Transverse colon (tissue), 4 donors: ENCODE results near the gene CALHM3. TPM values are rescaled to one million over a fixed set of nuclear protein-coding genes. Genes with fewer than 3 reads are reported as not detected.

Experiments
- DNase-seq: peaks from one replicate; pipeline ENCODE4 v3.0.0-alpha.2; 2019
- H3K27ac ChIP-seq, 4 donors: fragments of 200-600 bp; sonication (generic); 2 replicates each; pipeline ENCODE4 v1.5.1; 2016 to 2018; ENCODE audit warnings: inconsistent platforms in 4 of 4
- H3K27me3 ChIP-seq: fragments of 200-600 bp; sonication (generic); 2 replicates; pipeline ENCODE4 v1.5.1; 2017; ENCODE audit warnings: inconsistent platforms
- H3K36me3 ChIP-seq, 4 donors: fragments of 200-600 bp; sonication (generic); 2 replicates each; pipeline ENCODE4 v1.5.1; 2017 to 2019; ENCODE audit warnings: inconsistent platforms in 4 of 4
- H3K4me1 ChIP-seq, 4 donors: fragments of 200-600 bp; sonication (generic); 2 replicates each; pipeline ENCODE4 v1.5.1; 2017 to 2020; ENCODE audit warnings: inconsistent platforms in 4 of 4
- H3K4me3 ChIP-seq, 4 donors: fragments of 200-600 bp; sonication (generic); 1 replicate in 1 of 4; 2 replicates in 3 of 4; pipeline versions ENCODE4 v1.5.1 to v1.6.1; 2017 to 2019; ENCODE audit warnings: inconsistent platforms in 4 of 4
- H3K9me3 ChIP-seq, 2 donors: fragments of 200-600 bp; sonication (generic); 2 replicates each; pipeline ENCODE4 v1.5.1; 2017 to 2019; ENCODE audit warnings: inconsistent platforms in 2 of 2
- EP300 ChIP-seq: sonication (generic); formaldehyde crosslinking; IDR thresholded peaks from one replicate; pipeline ENCODE4 v1.6.1; 2017; ENCODE audit warnings: antibody characterized with exemption, low read depth
- POLR2A ChIP-seq: fragments of 450-650 bp; IDR thresholded peaks from one replicate; pipeline ENCODE4 v1.6.1; 2016; ENCODE audit warnings: antibody characterized with exemption, mild to moderate bottlenecking, moderate library complexity
- POLR2AphosphoS5 ChIP-seq, 3 donors: sonication (generic); formaldehyde crosslinking; IDR thresholded peaks; one replicate each; pipeline ENCODE4 v1.6.1; 2016; ENCODE audit warnings: antibody characterized with exemption in 3 of 3
- WGBS, 2 donors: methylation state at CpG; one replicate each; pipeline ENCODE4 v1.1.5; 2018; ENCODE audit warnings: low coverage in 1 of 2; 5-methylcytosine and 5-hydroxymethylcytosine counted together
- in situ Hi-C, 4 donors: fragments of 200-750 bp; cut with MboI; loops; one replicate each; pipeline versions ENCODE4 v1.15.0 to v1.15.1; 2017; ENCODE audit warnings: low sequenced_read_pairs in 3 of 4, low pct_ligation_motif_present in 1 of 4, low pct_unique_long_range_greater_than_20kb in 1 of 4
- intact Hi-C: fragments of 100-400 bp; cut with DNase I; formaldehyde crosslinking; loops from one replicate; pipeline ENCODE4 v1.15.1; 2023; ENCODE audit warnings: low total_unique reads
- total RNA-seq, 4 donors: library from RNA; depleted of rRNA; stranded (reverse); fragments of >200 nt; gene quantifications; one replicate each; pipeline ENCODE4 v1.1.0, GENCODE V29; 2016
- TF ChIP-seq, protein P1 (sequence below), 5 experiments: fragments of 200-600 bp in 3 of 5; fragments of 450-650 bp in 2 of 5; sonication (generic) in 3 of 5; IDR thresholded peaks; 1 replicate in 2 of 5; 2 replicates in 3 of 5; pipeline ENCODE4 v1.5.1; 2016 to 2017; ENCODE audit warnings: antibody characterized with exemption in 5 of 5, inconsistent platforms in 3 of 5, mild to moderate bottlenecking in 2 of 5, moderate library complexity in 1 of 5

The CALHM3 gene
- total RNA-seq, 4 donors from 2014 or later: not detected

DNA sequence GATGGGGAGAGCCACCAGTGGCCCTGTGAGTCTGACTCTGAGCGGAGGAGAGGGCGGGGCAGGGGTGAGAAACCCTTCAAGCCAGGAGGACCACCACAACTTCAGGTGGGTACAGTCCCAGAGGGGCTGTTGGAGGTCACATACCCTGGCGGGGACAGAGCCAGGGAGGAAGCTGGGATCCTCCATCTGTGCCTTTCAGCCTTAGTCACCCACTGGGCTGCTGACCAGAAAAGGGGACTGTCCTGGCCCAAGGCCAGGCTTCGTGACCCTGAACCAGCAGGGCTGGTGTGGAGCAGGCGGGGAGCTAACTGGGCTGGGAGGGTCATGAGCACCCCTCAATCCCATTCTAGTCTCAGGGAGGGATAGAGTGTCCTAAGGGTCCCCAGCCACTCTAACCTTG lies 1.5 kb upstream of the CALHM3 start:
- in situ Hi-C loops (loop anchor here in 2 of 4 donors (10.0 kb wide), 2 partner anchors 56 to 66 kb away; no protein-coding TSS in a partner anchor), intact Hi-C loops (loop anchor here (2.0 kb wide), 1 partner anchor 64 kb away; no protein-coding TSS in a partner anchor)
- Histone ChIP-seq H3K4me3 (no peak overlapping the region), H3K9me3 (no peaks in the 10 kb centered on the region), H3K27ac (no peak overlapping the region), H3K36me3 (no peaks in the 10 kb centered on the region), H3K4me1 (peaks cover 0 to 4% (median 3%) of the 10 kb centered on the region in 4 donors), H3K27me3 (no peaks in the 10 kb centered on the region)
- DNase-seq: no peak
- TF ChIP-seq, protein P1, sequence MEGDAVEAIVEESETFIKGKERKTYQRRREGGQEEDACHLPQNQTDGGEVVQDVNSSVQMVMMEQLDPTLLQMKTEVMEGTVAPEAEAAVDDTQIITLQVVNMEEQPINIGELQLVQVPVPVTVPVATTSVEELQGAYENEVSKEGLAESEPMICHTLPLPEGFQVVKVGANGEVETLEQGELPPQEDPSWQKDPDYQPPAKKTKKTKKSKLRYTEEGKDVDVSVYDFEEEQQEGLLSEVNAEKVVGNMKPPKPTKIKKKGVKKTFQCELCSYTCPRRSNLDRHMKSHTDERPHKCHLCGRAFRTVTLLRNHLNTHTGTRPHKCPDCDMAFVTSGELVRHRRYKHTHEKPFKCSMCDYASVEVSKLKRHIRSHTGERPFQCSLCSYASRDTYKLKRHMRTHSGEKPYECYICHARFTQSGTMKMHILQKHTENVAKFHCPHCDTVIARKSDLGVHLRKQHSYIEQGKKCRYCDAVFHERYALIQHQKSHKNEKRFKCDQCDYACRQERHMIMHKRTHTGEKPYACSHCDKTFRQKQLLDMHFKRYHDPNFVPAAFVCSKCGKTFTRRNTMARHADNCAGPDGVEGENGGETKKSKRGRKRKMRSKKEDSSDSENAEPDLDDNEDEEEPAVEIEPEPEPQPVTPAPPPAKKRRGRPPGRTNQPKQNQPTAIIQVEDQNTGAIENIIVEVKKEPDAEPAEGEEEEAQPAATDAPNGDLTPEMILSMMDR (IDR thresholded peaks at IDR 0.05): no peak
- TF ChIP-seq POLR2AphosphoS5 (IDR thresholded peaks at IDR 0.05): no peak
- no peak for TF ChIP-seq POLR2A
- TF ChIP-seq EP300: no peak
- 33 to 83% methylated on average over 1 to 5 of the region's 5 CpGs for WGBS, 2 donors

DNA sequence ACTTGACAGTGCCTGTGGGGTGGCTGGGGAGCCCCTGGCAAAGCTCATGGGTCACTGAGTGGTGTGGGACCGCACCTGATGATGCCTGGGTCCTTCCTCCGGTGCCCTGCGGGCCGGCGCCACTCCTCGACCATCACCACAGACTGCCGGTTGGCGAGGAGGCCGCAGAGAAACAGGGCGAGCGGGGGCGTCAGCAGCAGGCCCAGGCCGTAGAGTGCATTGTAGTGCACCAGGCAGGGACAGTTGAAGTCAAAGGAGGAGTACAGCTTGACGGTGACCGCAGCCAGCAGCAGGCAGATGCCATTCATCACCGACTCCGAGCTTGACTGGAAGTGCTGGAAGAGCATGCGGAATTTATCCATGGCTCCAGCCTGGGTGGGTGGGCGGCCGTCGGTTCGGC lies 369 bp downstream of the CALHM3 start:
- WGBS, 2 donors: 91% methylated on average over 6 to 22 of the region's 22 CpGs
- Histone ChIP-seq H3K27ac (no peak overlapping the region), H3K36me3 (no peaks in the 10 kb centered on the region), H3K4me3 (no peak overlapping the region), H3K4me1 (peaks cover 0 to 4% (median 0%) of the 10 kb centered on the region in 4 donors), H3K9me3 (no peaks in the 10 kb centered on the region), H3K27me3 (no peaks in the 10 kb centered on the region)
- DNase-seq: no peak
- in situ Hi-C loops: no loop called here
- intact Hi-C loops: no loop called here
- TF ChIP-seq, protein P1 (IDR thresholded peaks at IDR 0.05): no peak
- TF ChIP-seq EP300 (no peak), POLR2AphosphoS5 (IDR thresholded peaks at IDR 0.05) (no peak)

DNA sequence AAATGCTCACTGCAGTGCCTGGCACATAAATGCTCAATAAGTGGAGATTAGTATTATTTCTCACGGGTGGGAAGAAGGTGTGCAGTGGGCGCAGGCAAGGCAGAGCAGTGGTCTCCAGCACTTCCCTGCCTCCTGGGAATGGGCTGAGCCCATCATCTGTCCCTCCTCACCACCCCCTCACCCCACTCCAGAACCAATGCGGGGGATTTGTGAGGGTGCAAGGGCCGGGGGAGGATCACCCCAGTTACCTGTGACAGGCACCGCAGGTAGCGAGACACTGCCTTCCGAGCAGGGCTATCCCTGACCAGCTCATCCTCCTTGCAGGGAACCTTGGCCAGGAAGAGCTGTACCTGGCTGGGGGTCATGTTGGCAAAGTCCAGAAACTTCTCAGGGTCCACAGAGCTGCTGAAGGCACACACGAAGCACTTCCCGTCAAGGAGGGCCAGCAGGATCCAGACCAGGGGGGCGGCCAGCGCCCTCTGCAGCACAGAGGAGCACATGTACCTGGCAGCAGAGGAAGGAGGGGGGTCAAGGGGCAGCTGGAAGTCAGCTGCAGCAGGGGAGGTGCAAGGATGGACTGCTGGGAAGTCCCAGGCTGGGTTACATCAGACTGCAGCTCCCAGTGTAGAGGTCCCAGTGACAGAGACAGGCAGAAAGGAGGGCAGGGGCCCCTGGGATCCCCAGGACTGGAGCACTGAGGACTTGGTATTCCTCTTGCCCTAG lies 2.8 kb downstream of the CALHM3 start:
- H3K27me3 ChIP-seq: no peaks in the 10 kb centered on the region
- DNase-seq: no peak
- H3K4me1 ChIP-seq: peaks cover 0 to 12% (median 4%) of the 10 kb centered on the region in 4 donors
- intact Hi-C loops: no loop called here
- no peak overlapping the region for H3K27ac ChIP-seq
- in situ Hi-C loops: no loop called here
- WGBS, 2 donors: 94% methylated on average over 8 of the region's 11 CpGs; no CpG with 5 or more reads in 1 of the 2 donors
- H3K4me3 ChIP-seq: no peak overlapping the region
- TF ChIP-seq POLR2AphosphoS5 (IDR thresholded peaks at IDR 0.05) (no peak), EP300 (no peak), POLR2A (no peak)
- TF ChIP-seq, protein P1 (IDR thresholded peaks at IDR 0.05): no peak
- H3K9me3 ChIP-seq: no peaks in the 10 kb centered on the region
- H3K36me3 ChIP-seq: no peaks in the 10 kb centered on the region

DNA sequence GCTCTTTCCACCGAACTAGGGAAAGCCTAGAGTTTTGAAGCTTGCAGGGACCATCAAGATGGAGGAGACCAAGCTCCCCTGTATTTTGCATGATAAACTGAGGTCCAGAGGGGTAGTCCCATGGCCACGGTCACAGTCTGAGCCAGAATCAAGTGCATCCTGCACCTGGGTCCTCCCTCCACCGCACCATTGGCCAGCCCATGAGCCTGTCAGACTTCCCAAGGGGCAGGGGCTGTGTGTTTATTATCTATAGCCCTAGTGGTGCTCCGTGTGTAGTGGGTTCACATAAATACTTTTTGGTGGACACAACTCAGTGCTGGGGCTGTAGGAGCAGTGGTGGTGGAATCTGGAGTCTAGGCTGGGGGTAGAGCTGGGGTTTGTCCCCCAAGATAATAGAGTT lies 3.6 kb downstream of the CALHM3 start:
- no peak for DNase-seq
- Histone ChIP-seq H3K4me3 (no peak overlapping the region), H3K4me1 (peaks cover 0 to 15% (median 8%) of the 10 kb centered on the region in 4 donors), H3K27me3 (no peaks in the 10 kb centered on the region), H3K27ac (no peak overlapping the region), H3K9me3 (no peaks in the 10 kb centered on the region), H3K36me3 (no peaks in the 10 kb centered on the region)
- intact Hi-C loops (no loop called here), in situ Hi-C loops (no loop called here)
- TF ChIP-seq EP300: no peak
- TF ChIP-seq POLR2AphosphoS5 (IDR thresholded peaks at IDR 0.05): no peak
- TF ChIP-seq, protein P1 (IDR thresholded peaks at IDR 0.05): no peak
- TF ChIP-seq POLR2A: no peak
- 79% methylated on average over 4 of the region's 4 CpGs; no CpG with 5 or more reads in 1 of the 2 donors for WGBS, 2 donors
